ENCODE results near the gene CDV3. TPM values are rescaled to one million over a fixed set of nuclear protein-coding genes. Genes with fewer than 3 reads are reported as not detected.
"Not testable (repeated sequence)": the region's sequence is repeated elsewhere in the genome, so short reads cannot be mapped to it uniquely, and the experiment has no call there.

Gene CDV3
- total RNA-seq, 1 experiment from 2014 or later: 306 TPM

GRCh38 chr3:133529809-133530208 lies 43.7 kb upstream of the CDV3 start:
- Mint-ChIP-seq H3K27ac (ENCODE audit: unreplicated experiment) (no peak overlapping the region), H3K9me3 (ENCODE audit: low read depth, unreplicated experiment) (peaks cover 9% of the 10 kb centered on the region), H3K4me1 (ENCODE audit: low read depth, unreplicated experiment) (no peaks in the 10 kb centered on the region), H3K4me3 (ENCODE audit: low read depth, unreplicated experiment) (no peak overlapping the region), H3K36me3 (ENCODE audit: insufficient read depth, unreplicated experiment) (no peaks in the 10 kb centered on the region), H3K27me3 (ENCODE audit: unreplicated experiment) (no peaks in the 10 kb centered on the region)
- CTCF ChIA-PET: interaction anchor here (1.2 kb wide), 1 partner anchor 40 kb away, joined by 4 read pairs; no protein-coding TSS in a partner anchor
- intact Hi-C loops (cut with micrococcal nuclease; ENCODE audit: unreplicated experiment): no loop called here
- TF ChIP-seq CTCF (IDR thresholded peaks at IDR 0.05; ENCODE audit: unreplicated experiment): no peak
- DNase-seq: no peak
- BruUV-seq (replicated peaks): no TSS peak

GRCh38 chr3:133531981-133532380 lies 41.5 kb upstream of the CDV3 start:
- no peaks in the 10 kb centered on the region for H3K27me3 Mint-ChIP-seq (ENCODE audit: unreplicated experiment)
- CTCF ChIA-PET: no interaction called here
- peaks cover 9% of the 10 kb centered on the region for H3K9me3 Mint-ChIP-seq (ENCODE audit: low read depth, unreplicated experiment)
- no TSS peak for BruUV-seq (replicated peaks)
- H3K36me3 Mint-ChIP-seq (ENCODE audit: insufficient read depth, unreplicated experiment): no peaks in the 10 kb centered on the region
- DNase-seq: no peak
- no peak overlapping the region for H3K27ac Mint-ChIP-seq (ENCODE audit: unreplicated experiment)
- no peak for TF ChIP-seq CTCF (IDR thresholded peaks at IDR 0.05; ENCODE audit: unreplicated experiment)
- intact Hi-C loops (cut with micrococcal nuclease; ENCODE audit: unreplicated experiment): no loop called here
- peaks cover 15% of the 10 kb centered on the region for H3K4me1 Mint-ChIP-seq (ENCODE audit: low read depth, unreplicated experiment)
- no peak overlapping the region for H3K4me3 Mint-ChIP-seq (ENCODE audit: low read depth, unreplicated experiment)

GRCh38 chr3:133532951-133533350 lies 40.5 kb upstream of the CDV3 start:
- no TSS peak for BruUV-seq (replicated peaks)
- peaks cover 17% of the 10 kb centered on the region for H3K4me1 Mint-ChIP-seq (ENCODE audit: low read depth, unreplicated experiment)
- H3K4me3 Mint-ChIP-seq (ENCODE audit: low read depth, unreplicated experiment): no peak overlapping the region
- H3K36me3 Mint-ChIP-seq (ENCODE audit: insufficient read depth, unreplicated experiment): no peaks in the 10 kb centered on the region
- H3K27ac Mint-ChIP-seq (ENCODE audit: unreplicated experiment): no peak overlapping the region
- intact Hi-C loops (cut with micrococcal nuclease; ENCODE audit: unreplicated experiment): no loop called here
- CTCF ChIA-PET: no interaction called here
- TF ChIP-seq CTCF (IDR thresholded peaks at IDR 0.05; ENCODE audit: unreplicated experiment): no peak
- peaks cover 9% of the 10 kb centered on the region for H3K9me3 Mint-ChIP-seq (ENCODE audit: low read depth, unreplicated experiment)
- no peaks in the 10 kb centered on the region for H3K27me3 Mint-ChIP-seq (ENCODE audit: unreplicated experiment)
- DNase-seq: no peak

- CTCF ChIA-PET: interaction anchor here (0.7 to 1.1 kb wide), 2 partner anchors 11 to 38 kb away, joined by 3 read pairs; no protein-coding TSS in a partner anchor
- no peaks in the 10 kb centered on the region for H3K27me3 Mint-ChIP-seq (ENCODE audit: unreplicated experiment)
- H3K27ac Mint-ChIP-seq (ENCODE audit: unreplicated experiment): no peak overlapping the region
- peaks cover 28% of the 10 kb centered on the region for H3K4me1 Mint-ChIP-seq (ENCODE audit: low read depth, unreplicated experiment)
- intact Hi-C loops (cut with micrococcal nuclease; ENCODE audit: unreplicated experiment): no loop called here
- H3K36me3 Mint-ChIP-seq (ENCODE audit: insufficient read depth, unreplicated experiment): no peaks in the 10 kb centered on the region
- H3K9me3 Mint-ChIP-seq (ENCODE audit: low read depth, unreplicated experiment): peaks cover 2% of the 10 kb centered on the region
- TF ChIP-seq CTCF (IDR thresholded peaks at IDR 0.05; ENCODE audit: unreplicated experiment): no peak
- no TSS peak for BruUV-seq (replicated peaks)
- H3K4me3 Mint-ChIP-seq (ENCODE audit: low read depth, unreplicated experiment): no peak overlapping the region
- no peak for DNase-seq
These were observed 37.3 kb upstream of the CDV3 start for GRCh38 chr3:133535971-133536881.

GRCh38 chr3:133537131-133537530 lies 36.4 kb upstream of the CDV3 start:
- H3K27me3 Mint-ChIP-seq (ENCODE audit: unreplicated experiment); H3K36me3 Mint-ChIP-seq (ENCODE audit: insufficient read depth, unreplicated experiment); DNase-seq; H3K4me3 Mint-ChIP-seq (ENCODE audit: low read depth, unreplicated experiment); BruUV-seq (replicated peaks); H3K27ac Mint-ChIP-seq (ENCODE audit: unreplicated experiment); intact Hi-C loops (cut with micrococcal nuclease; ENCODE audit: unreplicated experiment); H3K9me3 Mint-ChIP-seq (ENCODE audit: low read depth, unreplicated experiment): not testable (repeated sequence)
- CTCF ChIA-PET: interaction anchor here (1.1 kb wide), 1 partner anchor 37 kb away, joined by 3 read pairs; no protein-coding TSS in a partner anchor
- peaks cover 29% of the 10 kb centered on the region for H3K4me1 Mint-ChIP-seq (ENCODE audit: low read depth, unreplicated experiment)

Data from Calu3 (cell line).